HG03571 (cell line): ENCODE data around the gene DSC3.

Experiments
- ATAC-seq: cut with Tn5 transposase; IDR thresholded peaks from one replicate; pipeline ENCODE4 v1.9.1; 2021; ENCODE audit not compliant: unreplicated experiment

The DSC3 gene

GRCh38 chr18:31042406-31043181, at the start of gene DSC3:
Gene DSC3, minus strand, starts transcription at chr18:31042742. Its CDS starts 82 bp downstream, at chr18:31042660.
- ATAC-seq = no peak

- no peak for ATAC-seq
These were observed 48.8 kb upstream of the DSC3 start for GRCh38 chr18:31091350-31091749.

- no peak for ATAC-seq
These were observed 46.0 kb upstream of the DSC3 start for GRCh38 chr18:31088532-31088931.

GRCh38 chr18:31079973-31080372, 37.4 kb upstream of the DSC3 start:
- no peak for ATAC-seq

- ATAC-seq = no peak
These were observed 35.3 kb upstream of the DSC3 start for GRCh38 chr18:31077878-31078277.

- ATAC-seq = no peak
These were observed 29.6 kb upstream of the DSC3 start for GRCh38 chr18:31072175-31072574.

- ATAC-seq = no peak
These were observed 27.7 kb upstream of the DSC3 start for GRCh38 chr18:31070206-31070605.

GRCh38 chr18:31066266-31066665, 23.7 kb upstream of the DSC3 start:
- no peak for ATAC-seq

- no peak for ATAC-seq
These were observed 22.7 kb upstream of the DSC3 start for GRCh38 chr18:31065036-31065773.

- no peak for ATAC-seq
These were observed 21.6 kb upstream of the DSC3 start for GRCh38 chr18:31064130-31064529.

GRCh38 chr18:31061945-31062344, 19.4 kb upstream of the DSC3 start:
- ATAC-seq = no peak

GRCh38 chr18:31058897-31059296, 16.4 kb upstream of the DSC3 start:
- no peak for ATAC-seq

- no peak for ATAC-seq
These were observed 15.4 kb upstream of the DSC3 start for GRCh38 chr18:31057917-31058316.

GRCh38 chr18:31057051-31057450, 14.5 kb upstream of the DSC3 start:
- ATAC-seq = no peak

- ATAC-seq = no peak
These were observed 13.8 kb upstream of the DSC3 start for GRCh38 chr18:31056296-31056695.

- no peak for ATAC-seq
These were observed 8.1 kb upstream of the DSC3 start for GRCh38 chr18:31050635-31051034.

- no peak for ATAC-seq
These were observed 6.6 kb upstream of the DSC3 start for GRCh38 chr18:31049189-31049588.

GRCh38 chr18:31048216-31048615, 5.7 kb upstream of the DSC3 start:
- no peak for ATAC-seq

- ATAC-seq = no peak
These were observed 4.4 kb upstream of the DSC3 start for GRCh38 chr18:31046916-31047315.

- ATAC-seq = no peak
These were observed 3.1 kb upstream of the DSC3 start for GRCh38 chr18:31045599-31045998.

GRCh38 chr18:31044926-31045325, 2.4 kb upstream of the DSC3 start:
- ATAC-seq = no peak

GRCh38 chr18:31043709-31044108, 1.2 kb upstream of the DSC3 start:
- no peak for ATAC-seq

- ATAC-seq = no peak
These were observed 497 bp downstream of the DSC3 start for GRCh38 chr18:31042084-31042405.
